ENCODE measurements around the gene IMPA2.
"Not testable (repeated sequence)": the region's sequence is repeated elsewhere in the genome, so short reads cannot be mapped to it uniquely, and the experiment has no call there.

IMPA2 gene

DNA sequence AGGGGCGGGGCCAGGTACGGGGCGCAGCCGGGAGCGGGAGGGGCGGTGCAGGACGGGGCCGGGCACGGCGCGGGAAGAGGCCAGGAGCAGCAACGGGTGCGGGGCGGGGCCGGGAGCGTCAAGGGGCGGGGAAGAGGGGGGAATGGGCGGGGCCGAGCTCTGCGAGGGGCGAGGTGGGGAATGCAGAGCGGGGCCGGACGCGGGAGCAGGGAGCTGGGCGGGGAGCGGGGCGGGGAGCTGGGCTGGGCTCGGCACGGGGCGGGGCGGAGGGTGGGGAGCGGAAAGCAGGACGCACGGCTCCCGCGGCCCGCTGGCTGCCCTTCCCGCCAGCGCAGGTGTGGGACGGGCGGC is at the start of gene IMPA2:
Gene IMPA2, plus strand, starts transcription at position 316 of the 351 bp plus-strand sequence. CDS start 163 bp downstream, outside the sequence.
- DNase-seq, result no peak

DNA sequence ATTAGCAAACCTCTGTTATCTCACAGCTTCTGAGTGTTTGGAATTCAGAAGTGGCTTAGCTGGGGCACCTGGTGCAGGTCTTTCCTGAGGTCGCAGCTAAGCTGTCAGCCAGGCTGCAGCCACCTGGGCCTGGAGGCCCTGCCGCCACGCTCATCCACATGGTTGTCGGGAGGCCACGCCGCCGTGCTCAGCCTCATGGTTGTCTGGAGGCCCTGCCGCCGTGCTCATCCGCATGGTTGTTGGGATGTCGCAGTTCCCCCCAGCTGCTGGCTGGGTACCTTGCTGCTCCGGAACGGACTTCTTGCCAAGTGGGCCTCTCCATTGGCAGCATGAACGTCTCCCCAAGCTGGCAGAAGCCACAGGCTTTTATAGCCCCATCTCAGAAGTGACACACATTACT is 48.9 kb upstream of the IMPA2 start:
- no peak for DNase-seq

DNA sequence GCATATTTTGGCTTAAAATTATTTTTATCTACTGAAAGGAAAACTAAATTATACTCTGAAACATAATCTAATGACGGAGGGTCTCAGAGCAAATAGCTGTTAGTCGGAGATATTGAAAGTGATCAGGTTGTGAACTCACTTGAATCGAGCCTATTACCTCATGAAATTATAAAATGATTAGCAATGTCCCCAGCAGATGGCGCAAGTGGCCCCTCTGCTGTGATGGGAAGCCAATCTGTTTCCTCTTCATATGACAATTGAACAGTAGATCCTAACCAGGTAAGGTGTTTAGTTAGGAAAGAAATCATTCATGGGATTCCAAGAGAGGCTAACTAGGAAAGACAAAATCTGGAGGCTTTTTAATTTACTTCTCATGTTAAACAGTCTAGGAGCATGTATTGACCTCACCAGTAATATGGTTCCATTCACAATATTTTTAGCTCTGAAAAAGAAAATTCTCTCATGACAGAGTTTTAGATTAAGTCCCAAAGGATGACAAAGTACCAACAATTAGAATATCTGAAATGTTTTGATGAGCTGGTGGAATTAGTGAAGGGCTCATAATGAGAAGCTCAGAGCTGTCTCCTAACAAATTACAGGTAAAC is 43.3 kb upstream of the IMPA2 start:
- DNase-seq, result peak; percentile 73

DNA sequence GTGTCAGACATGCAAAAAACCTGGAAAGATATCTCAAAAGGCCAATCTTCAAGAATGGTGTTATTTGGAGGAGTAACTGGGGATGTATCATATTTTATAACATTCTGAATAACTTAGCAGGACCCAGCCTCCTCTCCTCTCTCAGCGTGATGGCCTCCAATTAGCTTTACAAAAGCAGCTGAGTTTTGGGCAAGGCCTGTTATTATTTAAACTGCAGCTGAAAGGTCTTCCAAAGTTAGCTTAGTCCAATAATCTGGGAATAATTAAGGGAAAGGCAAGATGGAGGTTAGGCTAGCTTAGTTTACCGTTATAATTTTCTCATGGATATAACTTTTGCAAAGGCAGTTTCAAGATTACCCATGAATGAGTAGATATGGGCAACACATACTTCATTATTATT is 40.4 kb upstream of the IMPA2 start:
- DNase-seq, result no peak

DNA sequence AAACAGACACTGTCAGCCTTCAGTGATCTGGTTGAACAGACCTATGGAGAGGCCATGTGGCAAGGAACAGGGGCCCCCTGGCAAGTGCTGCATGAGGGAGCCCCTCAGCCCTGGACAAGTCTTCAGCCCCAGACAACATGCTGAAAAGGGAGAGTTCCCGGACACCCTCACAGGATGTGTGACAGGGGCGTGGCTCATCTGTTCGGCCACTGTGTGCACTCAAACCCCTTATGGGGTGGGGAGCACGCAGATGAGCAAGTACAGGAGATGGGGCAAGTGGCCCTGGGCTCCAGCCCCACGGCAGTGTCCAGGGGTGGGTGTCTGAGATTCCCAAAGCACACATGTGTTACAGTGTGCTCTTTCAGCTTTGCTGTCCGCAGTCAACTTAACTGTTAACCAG is 37.8 kb upstream of the IMPA2 start:
- no peak for DNase-seq

DNA sequence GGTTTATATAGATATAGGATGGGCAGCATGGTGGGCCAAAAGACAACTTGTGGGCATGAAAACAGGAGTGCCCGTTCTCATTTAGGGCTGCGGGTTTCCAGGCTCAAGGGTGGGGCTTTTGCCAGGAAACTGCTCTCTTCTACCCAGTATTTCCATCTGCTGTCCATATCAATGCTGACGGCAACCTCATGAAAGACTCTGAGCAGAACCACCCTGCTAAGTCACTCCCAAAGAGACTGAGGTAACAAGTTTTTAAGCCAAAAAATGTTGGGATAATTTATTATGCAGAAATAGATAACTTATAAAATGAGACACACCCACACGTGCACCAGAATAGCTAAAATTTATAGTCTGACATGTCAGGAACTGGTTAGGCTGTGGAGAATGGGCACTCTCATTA is 37.1 kb upstream of the IMPA2 start:
- DNase-seq, result no peak

DNA sequence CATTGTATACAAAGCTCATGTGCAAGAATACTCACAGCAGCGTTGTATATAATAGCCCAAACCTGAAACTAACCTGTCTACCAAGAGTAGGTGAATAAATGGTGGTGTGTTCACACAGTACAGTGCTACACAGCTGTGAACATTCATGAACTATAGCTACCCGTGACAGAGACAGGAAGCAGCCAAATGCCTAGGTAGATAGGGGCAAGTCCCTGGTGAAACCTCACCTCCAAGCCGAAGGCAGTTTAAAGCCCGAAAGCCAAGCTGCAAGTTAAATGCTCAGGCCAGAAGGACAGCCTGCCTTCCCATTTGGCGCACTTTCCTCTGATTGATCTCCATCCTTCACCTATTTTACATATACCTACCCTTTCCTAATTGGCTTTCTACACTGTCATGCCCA is 36.5 kb upstream of the IMPA2 start:
- DNase-seq, result no peak

DNA sequence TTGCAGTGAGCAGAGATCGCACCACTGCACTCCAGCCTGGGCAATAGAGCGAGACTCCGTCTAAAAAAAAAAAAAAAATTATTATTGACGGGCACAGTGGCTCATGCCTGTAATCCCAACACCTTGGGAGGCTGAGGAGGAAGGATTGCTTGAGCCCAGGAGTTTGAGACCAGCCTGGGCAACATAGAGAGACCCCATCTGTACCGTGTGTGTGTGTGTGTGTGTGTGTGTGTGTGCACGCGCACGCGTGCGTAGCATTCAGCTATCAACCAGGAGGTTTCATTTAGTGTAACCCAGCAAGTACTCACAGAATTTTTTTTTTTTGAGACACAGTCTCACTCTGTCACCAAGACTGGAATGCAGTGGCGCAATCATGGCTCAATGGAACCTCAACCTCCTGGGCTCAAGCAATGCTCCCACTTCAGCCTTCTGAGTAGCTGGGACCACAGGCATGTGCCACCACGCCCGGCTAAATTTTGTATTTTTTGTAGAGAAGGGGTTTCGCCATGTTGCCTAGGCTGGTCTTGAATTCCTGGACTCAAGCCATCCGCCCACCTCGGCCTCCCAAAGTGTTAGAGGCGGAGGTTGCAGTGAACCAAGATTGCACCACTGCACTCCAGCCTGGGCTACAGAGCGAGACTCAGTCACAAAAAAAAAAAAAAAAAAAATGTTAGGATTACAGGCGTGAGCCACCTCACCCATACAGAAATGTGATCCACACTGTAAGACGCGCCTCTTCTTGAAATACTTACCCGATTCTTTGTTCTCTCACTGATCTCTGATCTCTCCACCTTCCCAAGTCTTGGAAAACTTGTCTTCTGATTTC is 35.3 kb upstream of the IMPA2 start:
- DNase-seq, result not testable (repeated sequence)

DNA sequence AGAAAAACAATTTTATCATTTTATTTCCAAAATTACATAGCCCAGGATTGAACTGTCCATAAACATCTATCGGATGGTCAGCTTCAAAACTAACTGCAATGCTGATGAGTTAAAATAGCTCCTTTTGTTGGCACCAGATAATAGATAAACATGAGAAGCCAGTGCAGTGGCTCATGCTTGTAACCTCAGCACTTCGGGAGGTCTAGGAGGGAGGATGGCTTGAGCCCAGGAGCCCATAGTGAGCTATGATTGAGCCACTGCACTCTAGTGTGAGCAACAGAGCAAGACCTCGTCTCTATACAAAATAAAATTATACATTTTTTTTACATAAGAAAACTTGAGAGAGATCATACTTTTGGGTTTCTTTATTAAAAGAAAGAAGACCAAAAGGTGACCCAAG is 34.6 kb upstream of the IMPA2 start:
- DNase-seq, result no peak

DNA sequence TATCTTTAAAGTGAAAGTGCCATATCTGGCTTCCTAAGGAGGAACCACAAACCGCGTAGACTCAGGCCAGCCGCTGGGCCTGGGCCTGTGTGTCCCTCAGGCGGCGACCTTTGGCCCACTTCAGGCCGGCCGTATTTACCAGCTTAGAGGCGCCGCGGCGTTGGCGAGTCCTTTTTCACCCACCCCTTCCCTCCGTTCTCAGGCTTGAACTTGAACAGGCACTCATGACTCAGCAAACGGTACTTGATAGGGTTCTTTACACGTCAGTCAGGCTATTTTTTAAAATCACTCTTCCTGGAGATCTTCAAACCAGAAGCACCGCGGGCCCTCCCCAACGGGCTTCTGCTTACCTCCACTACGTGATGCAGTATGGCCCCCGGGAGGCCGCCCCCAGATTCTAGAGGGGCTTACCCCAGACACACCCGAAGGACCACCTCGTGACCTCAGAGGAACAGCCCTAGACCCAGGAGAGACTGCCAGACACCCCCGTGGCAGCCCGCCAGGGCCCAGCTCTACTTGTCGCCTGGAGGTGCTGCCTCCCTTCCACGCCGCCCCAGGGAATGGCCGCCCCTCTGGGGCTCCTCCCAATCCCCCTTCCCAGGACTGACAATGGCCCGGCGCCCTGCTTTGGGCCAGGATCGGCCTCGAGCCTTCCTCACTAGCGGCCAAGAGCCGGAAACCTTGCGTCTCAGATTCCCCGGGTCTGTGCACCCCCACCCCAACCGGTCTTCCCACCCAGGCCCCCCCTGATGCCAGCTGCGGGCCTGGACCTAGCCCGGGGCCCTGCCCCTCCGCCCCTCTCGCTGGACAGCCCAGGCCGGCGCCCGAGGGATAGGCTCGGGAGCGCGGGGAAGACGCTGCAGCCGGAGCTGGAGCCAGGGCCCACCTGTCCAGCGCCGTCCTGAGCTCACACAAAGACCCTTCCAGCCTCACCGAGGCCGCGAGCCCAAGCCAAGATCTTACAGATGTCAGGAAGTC is 33.8 kb upstream of the IMPA2 start:
- peak; percentile 46 for DNase-seq

DNA sequence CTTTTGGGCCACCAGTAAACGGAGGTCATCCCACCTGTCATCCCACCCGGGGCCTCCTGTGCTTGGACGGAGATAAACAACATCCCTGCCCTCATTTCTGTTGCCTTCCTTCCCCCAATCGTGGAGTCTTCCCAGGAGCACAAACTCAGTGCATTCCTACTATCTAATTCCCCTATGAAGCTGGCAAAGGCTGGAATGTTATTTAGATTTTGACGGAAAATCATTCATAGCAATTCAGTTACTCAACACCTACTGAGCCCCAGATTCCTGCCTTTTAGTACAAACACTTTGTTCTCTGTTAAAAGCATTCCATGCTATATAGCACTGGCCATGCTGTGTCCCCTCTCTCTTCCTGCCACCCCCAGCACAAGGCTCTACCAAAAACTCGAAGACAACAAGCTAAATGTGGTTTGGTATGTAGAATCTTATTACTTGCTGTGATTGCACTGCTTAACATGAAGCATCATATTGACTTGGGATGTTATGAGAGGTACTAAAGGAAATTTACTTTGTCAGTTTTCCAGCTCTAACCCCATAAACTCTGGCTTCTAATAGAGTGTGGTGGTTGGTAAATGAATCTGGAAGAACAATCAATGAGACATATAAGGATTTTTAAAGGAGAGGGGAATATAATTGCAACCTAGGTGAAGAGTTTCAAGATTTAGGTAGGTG is 32.3 kb upstream of the IMPA2 start:
- DNase-seq, result no peak

DNA sequence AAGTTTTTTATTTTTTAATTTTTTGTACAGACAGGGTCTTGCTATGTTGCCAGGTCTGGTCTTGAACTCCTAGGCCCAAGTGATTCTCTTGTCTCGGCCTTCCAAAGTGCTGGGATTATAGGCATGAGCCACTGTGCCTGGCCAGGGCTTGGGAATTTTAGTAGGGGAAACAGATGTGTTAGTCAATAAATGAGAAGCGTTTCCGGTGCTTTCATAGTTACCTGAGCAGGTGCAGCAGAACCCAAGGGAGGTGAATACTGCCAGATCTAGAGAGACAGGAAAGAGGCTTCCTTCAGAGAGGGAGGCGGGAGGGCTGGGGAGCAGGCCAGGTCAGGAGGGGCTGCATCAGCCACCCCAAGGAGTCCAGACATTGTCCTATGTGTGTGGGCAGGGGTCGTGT is 30.5 kb upstream of the IMPA2 start:
- no peak for DNase-seq

DNA sequence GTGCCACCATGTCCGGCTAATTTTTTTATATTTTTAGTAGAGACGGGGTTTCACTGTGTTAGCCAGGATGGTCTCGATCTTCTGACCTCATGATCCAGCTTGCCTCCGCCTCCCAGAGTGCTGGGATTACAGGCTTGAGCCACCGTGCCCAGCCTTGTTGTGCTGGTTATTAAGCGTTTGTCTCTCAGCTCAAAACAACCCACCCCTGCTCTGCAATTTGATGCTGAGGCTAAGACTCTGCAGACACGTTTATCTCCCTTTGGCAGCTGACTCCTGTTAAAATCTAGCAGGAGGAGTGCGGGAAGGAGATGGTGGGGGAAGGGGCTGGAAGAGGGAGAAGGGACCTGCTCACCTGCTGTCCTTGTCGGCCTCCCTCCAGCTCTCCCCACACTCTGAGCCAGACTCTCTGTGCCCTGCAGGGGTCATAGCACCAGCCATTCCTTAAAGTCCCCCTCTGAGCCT is 29.9 kb upstream of the IMPA2 start:
- DNase-seq, result no peak

DNA sequence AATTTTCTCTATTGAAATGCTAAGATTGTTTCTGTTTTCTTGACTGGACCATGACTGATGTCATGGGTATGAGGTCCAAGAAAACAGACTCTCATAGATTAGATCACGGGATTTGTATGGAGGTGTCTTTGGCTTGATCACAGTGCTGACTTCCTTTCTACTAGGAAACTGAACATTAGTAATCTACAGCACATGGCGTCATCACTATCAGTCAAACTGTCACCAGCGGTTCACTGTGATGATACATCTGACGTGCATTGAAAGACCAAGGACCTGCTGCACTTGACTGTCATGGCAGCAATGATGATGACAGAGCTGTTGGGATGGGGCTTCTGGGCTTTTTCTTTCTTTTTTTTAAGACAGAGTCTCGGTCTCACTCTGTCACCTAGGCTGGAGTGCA is 28.2 kb upstream of the IMPA2 start:
- DNase-seq, result no peak

DNA sequence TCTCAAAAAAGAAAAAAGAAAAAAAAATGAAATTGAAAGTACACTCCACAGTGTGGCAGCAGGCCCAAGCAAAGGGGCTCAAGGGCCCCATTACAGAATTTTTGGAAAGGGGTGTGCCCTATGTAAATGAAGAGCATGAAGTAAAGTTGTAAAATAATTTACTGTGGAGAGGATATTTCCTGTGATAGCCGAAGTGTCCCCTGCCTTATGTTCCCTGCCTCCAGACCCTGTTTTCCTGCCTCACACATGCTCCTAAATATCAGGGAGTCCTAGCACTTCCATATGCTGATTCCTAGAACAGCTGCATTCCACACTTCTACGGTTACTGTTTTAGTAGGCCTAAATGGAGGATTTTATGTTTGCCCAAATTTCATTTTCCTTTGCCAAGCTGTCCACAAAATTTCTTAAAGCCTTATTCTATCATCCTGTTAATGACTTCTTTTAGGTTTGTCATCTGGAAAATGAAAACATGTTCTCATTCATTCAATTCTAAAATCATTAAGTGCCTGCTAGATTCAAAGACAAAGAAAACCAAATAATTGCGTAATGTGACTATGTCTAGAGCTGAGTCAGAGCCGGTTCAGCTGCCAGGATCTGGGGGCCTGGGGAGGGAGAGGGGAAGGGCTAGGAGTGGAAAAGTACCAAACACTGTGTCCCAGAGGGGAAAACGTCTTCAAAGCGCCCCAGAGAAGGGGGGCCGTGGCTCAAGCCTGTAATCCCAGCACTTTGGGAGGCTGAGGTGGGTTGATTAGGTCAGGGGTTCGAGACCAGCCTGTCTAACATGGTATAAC is 25.9 kb upstream of the IMPA2 start:
- no peak for DNase-seq

DNA sequence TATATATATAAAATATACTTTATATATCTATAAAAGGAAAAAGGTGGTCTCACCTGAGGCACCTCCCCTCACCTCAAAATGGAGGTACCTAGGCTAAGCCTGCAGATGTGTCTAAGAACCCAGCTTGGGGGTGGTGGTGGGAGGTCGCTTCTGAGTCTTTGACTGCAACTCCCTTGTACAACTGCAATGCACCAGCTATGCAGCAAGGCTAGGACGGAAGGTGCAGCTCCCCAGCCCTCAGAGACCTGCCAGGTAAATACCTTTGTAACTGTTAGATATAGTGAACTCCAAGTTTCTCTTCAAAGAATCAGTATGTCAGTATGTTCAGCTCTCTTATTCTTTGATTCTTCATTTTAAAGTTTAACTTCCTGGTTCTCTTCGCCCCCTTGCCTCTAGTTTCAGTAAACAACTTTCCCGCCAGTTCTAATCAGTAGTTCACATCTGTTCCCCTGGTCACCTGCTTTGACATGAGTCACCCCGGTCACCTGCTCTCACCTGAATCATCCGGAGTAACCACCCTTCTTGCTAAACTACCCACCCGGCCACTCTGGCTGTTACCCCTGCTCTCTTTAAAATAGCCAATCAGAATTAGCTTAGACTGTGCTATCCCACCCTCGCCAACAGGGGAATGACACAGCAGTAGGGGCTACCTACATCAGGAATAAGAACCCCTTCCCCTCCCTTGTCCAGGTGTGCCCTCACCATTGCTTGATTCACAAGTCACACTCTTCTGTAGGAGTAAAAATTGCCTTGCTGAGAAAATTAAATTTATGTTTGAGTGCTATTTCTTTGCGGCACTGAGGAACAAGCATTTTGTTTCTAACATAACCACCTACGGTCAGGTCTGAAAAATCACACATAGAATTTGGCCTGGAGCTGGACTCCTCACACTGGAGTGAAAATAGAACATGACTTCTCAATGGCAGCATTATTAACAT is 24.7 kb upstream of the IMPA2 start:
- DNase-seq, result no peak

DNA sequence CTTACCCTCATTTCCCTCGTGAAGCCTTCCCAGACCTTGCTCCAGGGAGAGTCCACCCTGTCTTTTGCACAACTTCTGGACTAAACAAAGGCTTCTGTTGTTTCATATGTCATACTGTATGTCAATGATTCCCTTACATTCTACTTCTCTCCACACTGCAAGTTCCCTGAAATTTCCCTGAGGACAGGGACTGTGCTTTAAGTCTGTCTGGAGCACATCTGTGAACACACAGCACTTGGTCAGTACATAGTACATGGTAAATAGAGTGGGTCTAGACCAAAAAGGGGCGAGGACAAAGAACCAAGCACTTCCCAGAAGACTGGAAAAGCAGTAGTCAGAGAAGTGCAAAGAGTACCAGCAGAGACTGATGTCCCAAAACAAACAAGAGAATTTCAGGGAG is 23.7 kb upstream of the IMPA2 start:
- DNase-seq, result no peak

DNA sequence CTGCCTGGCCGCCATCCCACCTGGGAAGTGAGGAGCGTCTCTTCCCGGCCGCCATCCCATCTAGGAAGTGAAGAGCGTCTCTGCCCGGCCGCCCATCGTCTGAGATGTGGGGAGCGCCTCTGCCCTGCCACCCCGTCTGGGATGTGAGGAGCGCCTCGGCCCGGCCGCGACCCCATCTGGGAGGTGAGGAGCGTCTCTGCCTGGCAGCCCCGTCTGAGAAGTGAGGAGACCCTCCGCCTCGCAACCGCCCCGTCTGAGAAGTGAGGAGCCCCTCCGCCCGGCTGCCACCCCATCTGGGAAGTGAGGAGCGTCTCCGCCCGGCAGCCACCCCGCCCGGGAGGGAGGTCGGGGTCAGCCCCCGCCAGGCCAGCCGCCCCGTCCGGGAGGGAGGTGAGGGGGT is 21.7 kb upstream of the IMPA2 start:
- not testable (repeated sequence) for DNase-seq

DNA sequence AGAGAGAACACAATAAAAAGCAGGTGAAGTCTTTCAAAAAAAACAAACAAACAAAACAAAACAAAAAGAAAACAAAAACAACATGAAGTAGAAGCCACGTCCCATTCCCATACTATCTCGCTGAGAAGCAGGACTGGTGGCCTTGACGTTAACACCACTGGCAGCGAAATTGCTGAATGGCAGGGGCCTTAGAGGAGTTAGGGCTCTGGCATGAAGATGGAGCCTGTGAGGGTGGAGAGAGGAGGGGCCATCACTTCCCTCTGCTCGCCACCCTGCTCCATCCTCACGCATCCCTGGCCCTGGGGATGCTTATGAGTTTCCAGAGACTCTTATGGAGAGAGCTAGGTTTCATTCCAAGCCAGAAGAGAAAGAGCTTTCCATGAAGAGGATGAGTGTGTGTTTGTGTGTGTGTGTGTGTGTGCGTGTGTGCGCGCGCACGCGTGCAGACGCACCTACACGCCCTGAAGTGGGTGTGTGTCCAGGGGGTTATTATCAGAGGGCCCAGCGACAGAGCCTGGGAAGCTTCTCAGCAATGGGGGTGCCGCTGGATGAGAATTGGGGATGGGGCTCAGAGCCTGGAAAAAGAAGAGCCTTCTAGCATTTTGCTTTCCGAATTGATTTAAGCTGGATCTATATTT is 20.4 kb upstream of the IMPA2 start:
- no peak for DNase-seq

DNA sequence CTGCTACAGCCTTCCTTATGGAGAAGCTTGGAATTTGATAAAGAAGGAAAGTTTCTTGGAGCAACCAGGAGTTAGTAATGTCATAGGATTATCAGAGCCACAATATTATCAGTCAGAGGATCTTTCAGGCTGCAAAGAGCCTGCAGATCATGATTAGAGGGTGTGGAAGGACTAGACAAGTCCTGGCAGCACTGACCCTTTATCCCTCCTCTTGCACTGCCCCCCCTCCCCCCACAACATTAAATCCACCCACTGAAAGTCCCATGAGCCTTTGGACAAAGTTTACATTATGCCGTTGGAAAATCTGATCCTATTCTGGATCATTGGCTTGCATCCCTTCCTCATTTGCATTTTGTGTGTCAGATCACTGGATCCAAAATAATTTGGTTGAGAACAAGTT is 18.7 kb upstream of the IMPA2 start:
- no peak for DNase-seq
